Measurements from ENCODE around the gene TTLL9.

Gene TTLL9

DNA sequence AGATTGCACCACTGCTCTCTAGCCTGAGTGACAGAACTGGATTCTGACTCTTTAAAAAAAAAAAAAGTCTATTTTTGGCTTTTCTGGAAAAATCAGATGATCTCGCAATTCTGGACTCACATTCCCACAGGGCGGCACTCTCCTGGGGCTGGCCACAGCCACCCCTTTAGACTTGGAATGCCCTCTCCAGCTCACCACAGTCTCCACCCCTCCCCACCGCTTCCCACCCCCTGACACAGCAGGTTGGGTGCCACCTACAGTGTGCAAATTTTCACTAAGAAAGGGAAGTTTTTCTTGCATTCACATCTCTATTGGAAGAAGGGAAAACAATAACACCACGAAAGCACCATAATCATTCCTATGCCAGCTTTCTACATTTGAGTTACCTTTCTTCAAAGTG is 66.0 kb downstream of the TTLL9 start:
- Histone ChIP-seq H3K27ac (replicated peaks) (no peak overlapping the region), H3K27me3 (ENCODE audit: insufficient read depth, poor library complexity, severe bottlenecking) (no peaks in the 10 kb centered on the region), H3K4me3 (replicated peaks; ENCODE audit: insufficient read depth, low read length) (no peak overlapping the region)
- TF ChIP-seq SPI1 (IDR thresholded peaks at IDR 0.05; ENCODE audit: borderline replicate concordance, low read depth), result no peak
- TF ChIP-seq POLR2AphosphoS5 (IDR thresholded peaks at IDR 0.05; ENCODE audit: low read depth), result no peak
- TF ChIP-seq GABPA (IDR thresholded peaks at IDR 0.05; ENCODE audit: low read depth), result no peak
- TF ChIP-seq, protein P1, sequence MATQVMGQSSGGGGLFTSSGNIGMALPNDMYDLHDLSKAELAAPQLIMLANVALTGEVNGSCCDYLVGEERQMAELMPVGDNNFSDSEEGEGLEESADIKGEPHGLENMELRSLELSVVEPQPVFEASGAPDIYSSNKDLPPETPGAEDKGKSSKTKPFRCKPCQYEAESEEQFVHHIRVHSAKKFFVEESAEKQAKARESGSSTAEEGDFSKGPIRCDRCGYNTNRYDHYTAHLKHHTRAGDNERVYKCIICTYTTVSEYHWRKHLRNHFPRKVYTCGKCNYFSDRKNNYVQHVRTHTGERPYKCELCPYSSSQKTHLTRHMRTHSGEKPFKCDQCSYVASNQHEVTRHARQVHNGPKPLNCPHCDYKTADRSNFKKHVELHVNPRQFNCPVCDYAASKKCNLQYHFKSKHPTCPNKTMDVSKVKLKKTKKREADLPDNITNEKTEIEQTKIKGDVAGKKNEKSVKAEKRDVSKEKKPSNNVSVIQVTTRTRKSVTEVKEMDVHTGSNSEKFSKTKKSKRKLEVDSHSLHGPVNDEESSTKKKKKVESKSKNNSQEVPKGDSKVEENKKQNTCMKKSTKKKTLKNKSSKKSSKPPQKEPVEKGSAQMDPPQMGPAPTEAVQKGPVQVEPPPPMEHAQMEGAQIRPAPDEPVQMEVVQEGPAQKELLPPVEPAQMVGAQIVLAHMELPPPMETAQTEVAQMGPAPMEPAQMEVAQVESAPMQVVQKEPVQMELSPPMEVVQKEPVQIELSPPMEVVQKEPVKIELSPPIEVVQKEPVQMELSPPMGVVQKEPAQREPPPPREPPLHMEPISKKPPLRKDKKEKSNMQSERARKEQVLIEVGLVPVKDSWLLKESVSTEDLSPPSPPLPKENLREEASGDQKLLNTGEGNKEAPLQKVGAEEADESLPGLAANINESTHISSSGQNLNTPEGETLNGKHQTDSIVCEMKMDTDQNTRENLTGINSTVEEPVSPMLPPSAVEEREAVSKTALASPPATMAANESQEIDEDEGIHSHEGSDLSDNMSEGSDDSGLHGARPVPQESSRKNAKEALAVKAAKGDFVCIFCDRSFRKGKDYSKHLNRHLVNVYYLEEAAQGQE (IDR thresholded peaks at IDR 0.05; ENCODE audit: insufficient replicate concordance, low read depth), result no peak
- TF ChIP-seq, protein P2, sequence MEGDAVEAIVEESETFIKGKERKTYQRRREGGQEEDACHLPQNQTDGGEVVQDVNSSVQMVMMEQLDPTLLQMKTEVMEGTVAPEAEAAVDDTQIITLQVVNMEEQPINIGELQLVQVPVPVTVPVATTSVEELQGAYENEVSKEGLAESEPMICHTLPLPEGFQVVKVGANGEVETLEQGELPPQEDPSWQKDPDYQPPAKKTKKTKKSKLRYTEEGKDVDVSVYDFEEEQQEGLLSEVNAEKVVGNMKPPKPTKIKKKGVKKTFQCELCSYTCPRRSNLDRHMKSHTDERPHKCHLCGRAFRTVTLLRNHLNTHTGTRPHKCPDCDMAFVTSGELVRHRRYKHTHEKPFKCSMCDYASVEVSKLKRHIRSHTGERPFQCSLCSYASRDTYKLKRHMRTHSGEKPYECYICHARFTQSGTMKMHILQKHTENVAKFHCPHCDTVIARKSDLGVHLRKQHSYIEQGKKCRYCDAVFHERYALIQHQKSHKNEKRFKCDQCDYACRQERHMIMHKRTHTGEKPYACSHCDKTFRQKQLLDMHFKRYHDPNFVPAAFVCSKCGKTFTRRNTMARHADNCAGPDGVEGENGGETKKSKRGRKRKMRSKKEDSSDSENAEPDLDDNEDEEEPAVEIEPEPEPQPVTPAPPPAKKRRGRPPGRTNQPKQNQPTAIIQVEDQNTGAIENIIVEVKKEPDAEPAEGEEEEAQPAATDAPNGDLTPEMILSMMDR (IDR thresholded peaks at IDR 0.05; ENCODE audit: insufficient read depth, low read length), result no peak
- DNase-seq (ENCODE audit: low read depth in 1 of 2, low spot score in 1 of 2), result no peak

DNA sequence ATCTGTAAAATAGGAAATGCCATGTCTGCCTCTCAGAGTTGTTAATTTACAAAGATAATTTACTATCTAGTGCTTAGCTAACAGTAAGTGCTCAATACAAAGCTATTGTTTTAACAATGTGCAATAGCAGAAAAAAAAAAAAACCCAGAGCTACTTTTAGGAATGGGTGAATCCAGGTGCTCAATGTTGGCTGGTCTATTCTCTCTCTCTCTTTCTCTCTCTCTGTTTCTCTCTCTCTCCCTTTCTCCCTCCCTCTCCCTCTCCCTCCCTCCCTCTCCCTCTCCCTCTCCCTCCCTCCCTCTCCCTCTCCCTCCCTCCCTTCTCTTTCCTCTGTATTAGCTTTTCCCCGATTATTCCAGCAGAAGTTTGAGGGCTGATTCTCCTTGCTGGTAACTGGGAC is 67.4 kb downstream of the TTLL9 start:
- no peak overlapping the region for H3K4me3 ChIP-seq (replicated peaks; ENCODE audit: insufficient read depth, low read length)
- H3K27ac ChIP-seq (replicated peaks), result no peak overlapping the region
- H3K27me3 ChIP-seq (ENCODE audit: insufficient read depth, poor library complexity, severe bottlenecking), result no peaks in the 10 kb centered on the region
- TF ChIP-seq, protein P2 (IDR thresholded peaks at IDR 0.05; ENCODE audit: insufficient read depth, low read length), result no peak
- TF ChIP-seq POLR2AphosphoS5 (IDR thresholded peaks at IDR 0.05; ENCODE audit: low read depth), result no peak
- TF ChIP-seq SPI1 (IDR thresholded peaks at IDR 0.05; ENCODE audit: borderline replicate concordance, low read depth), result no peak
- TF ChIP-seq GABPA (IDR thresholded peaks at IDR 0.05; ENCODE audit: low read depth), result no peak
- TF ChIP-seq, protein P1 (IDR thresholded peaks at IDR 0.05; ENCODE audit: insufficient replicate concordance, low read depth), result no peak
- no peak for DNase-seq (ENCODE audit: low read depth in 1 of 2, low spot score in 1 of 2)

DNA sequence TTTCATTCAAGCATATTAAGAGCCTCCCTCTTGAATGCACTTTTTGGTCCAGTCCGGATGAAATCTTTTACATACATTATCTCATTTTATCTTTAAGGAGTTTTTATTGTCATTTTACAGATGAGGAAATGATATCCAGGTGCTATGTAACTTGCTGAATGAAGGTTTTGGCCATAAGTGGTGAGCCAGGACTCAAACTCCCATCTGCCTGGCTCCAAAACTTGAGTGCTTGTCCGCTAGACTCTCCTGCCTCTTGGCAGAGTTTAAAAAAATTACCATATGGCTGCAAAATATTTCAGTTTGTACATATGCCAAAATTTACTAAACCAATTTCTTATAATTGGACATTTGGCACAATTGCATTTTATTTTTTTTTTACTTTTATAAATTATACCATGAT is 69.2 kb downstream of the TTLL9 start:
- H3K4me3 ChIP-seq (replicated peaks; ENCODE audit: insufficient read depth, low read length), result no peak overlapping the region
- no peak for DNase-seq (ENCODE audit: low read depth in 1 of 2, low spot score in 1 of 2)
- no peak overlapping the region for H3K27ac ChIP-seq (replicated peaks)
- TF ChIP-seq SPI1 (IDR thresholded peaks at IDR 0.05; ENCODE audit: borderline replicate concordance, low read depth) (no peak), POLR2AphosphoS5 (IDR thresholded peaks at IDR 0.05; ENCODE audit: low read depth) (no peak), GABPA (IDR thresholded peaks at IDR 0.05; ENCODE audit: low read depth) (no peak)
- TF ChIP-seq, protein P1 (IDR thresholded peaks at IDR 0.05; ENCODE audit: insufficient replicate concordance, low read depth), result no peak
- TF ChIP-seq, protein P2 (IDR thresholded peaks at IDR 0.05; ENCODE audit: insufficient read depth, low read length), result no peak
- H3K27me3 ChIP-seq (ENCODE audit: insufficient read depth, poor library complexity, severe bottlenecking), result no peaks in the 10 kb centered on the region

Measured in HL-60 (cell line).